KMS-11 (cell line): Measurements from ENCODE around the gene AHNAK2.

Source experiments
- H2AFZ ChIP-seq: fragments of 200-600 bp; sonication (generic); 2 replicates; pipeline ENCODE4 v1.6.1; 2016; ENCODE audit warnings: antibody characterized with exemption, mixed run types, low read depth
- H3K27ac ChIP-seq: fragments of 200-600 bp; sonication (generic); 2 replicates; pipeline ENCODE4 v1.6.1; 2016; ENCODE audit warnings: mild to moderate bottlenecking, mixed run types
- H3K27me3 ChIP-seq: fragments of 200-600 bp; sonication (generic); 2 replicates; pipeline ENCODE4 v1.6.1; 2017; ENCODE audit warnings: mild to moderate bottlenecking, low read depth, mixed run types, moderate library complexity; ENCODE audit not compliant: insufficient read depth
- H3K36me3 ChIP-seq: fragments of 200-600 bp; sonication (generic); 2 replicates; pipeline ENCODE4 v1.6.1; 2017; ENCODE audit warnings: mild to moderate bottlenecking, mixed run types; ENCODE audit not compliant: insufficient read depth
- H3K4me1 ChIP-seq: fragments of 200-600 bp; sonication (generic); 2 replicates; pipeline ENCODE4 v1.6.1; 2016; ENCODE audit warnings: mild to moderate bottlenecking, low read depth, mixed run types; ENCODE audit not compliant: poor library complexity, severe bottlenecking
- H3K4me2 ChIP-seq: fragments of 200-600 bp; sonication (generic); 2 replicates; pipeline ENCODE4 v1.7.0; 2016; ENCODE audit warnings: mild to moderate bottlenecking, mixed run types
- H3K4me3 ChIP-seq: fragments of 200-600 bp; sonication (generic); IDR thresholded peaks from 2 replicates; pipeline ENCODE4 v1.6.1; 2017; ENCODE audit warnings: low read depth, low read length, mixed read lengths; ENCODE audit not compliant: insufficient read depth
- H3K79me2 ChIP-seq: fragments of 200-600 bp; sonication (generic); 2 replicates; pipeline ENCODE4 v1.6.1; 2016; ENCODE audit warnings: low read depth, mixed run types; ENCODE audit not compliant: insufficient read depth
- H3K9ac ChIP-seq: fragments of 200-600 bp; sonication (generic); 2 replicates; pipeline ENCODE4 v1.6.1; 2016; ENCODE audit warnings: mild to moderate bottlenecking, mixed run types
- H4K20me1 ChIP-seq: fragments of 200-600 bp; sonication (generic); 2 replicates; pipeline ENCODE4 v1.6.1; 2016; ENCODE audit warnings: mild to moderate bottlenecking, mixed run types; ENCODE audit not compliant: insufficient read depth
- CTCF ChIP-seq: fragments of 200-600 bp; sonication (generic); conservative IDR thresholded peaks from 2 replicates; pipeline ENCODE4 v1.6.1; 2017; ENCODE audit warnings: low read depth, mild to moderate bottlenecking, antibody characterized with exemption, low read length, moderate library complexity, mixed read lengths

Gene AHNAK2

DNA sequence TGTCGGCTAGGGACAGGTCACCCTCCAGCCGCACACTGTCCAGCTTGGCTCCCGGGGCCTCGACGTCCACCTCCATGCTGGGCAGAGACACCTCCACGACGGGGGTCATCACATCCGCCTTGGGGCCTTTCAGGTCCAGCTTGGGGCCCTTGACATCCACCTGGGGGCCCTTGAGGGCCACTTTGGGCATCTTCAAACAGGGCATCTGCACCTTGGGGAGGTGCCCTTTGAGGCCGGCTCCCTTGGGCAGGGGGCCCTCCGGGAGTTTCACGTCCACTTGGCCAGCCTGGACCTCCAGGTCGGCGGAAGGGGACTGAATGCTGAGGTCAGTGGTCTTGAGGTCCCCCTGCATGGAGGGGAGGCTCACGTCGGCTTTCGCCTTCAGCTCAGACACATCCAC, 35.6 kb downstream of the AHNAK2 start:
- no peak overlapping the region for H3K9ac ChIP-seq
- no peak overlapping the region for H3K4me2 ChIP-seq
- H3K79me2 ChIP-seq: no peaks in the 10 kb centered on the region
- peaks cover 12% of the 10 kb centered on the region; the same call in 1 of the 2 replicates for H3K27me3 ChIP-seq
- no peak overlapping the region for H3K4me3 ChIP-seq
- no peak overlapping the region for H3K27ac ChIP-seq
- TF ChIP-seq CTCF: no peak
- no peaks in the 10 kb centered on the region for H3K4me1 ChIP-seq
- H2AFZ ChIP-seq: no peak overlapping the region
- no peaks in the 10 kb centered on the region for H4K20me1 ChIP-seq
- H3K36me3 ChIP-seq: no peaks in the 10 kb centered on the region

DNA sequence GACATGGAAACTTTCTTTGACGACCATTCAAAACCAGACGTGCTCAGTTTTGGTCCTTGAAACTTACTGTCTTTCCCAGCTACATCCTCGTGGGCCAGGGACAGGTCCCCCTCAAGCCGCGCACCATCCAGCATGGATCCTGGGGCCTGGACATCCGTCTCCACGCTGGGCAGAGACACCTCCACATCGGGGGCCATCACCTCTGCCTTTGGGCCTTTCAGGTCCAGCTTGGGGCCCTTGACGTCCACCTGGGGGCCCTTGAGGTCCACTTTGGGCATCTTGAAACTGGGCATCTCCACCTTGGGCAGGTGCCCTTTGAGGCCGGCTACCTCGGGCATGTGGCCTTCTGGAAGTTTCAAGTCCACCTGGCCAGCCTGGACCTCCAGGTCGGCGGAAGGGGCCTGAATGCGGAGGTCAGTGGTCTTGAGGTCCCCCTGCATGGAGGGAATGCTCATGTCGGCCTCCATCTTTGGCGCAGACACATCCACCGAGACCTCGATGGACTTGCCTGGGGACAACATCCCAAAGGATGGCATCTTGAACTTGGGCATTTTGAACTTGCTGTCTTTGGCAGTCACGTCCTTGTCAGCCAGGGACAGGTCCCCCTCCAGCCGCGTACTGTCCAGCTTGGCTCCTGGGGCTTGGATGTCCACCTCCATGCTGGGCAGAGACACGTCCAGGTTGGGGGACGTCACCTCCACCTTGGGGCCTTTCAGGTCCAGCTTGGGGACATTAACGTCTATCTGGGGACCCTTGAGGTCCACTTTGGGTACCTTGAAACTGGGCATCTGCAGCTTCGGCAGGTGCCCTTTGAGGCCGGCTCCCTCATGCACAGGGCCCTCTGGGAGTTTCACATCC, 36.4 kb downstream of the AHNAK2 start:
- no peaks in the 10 kb centered on the region for H3K36me3 ChIP-seq
- no peak overlapping the region for H3K4me2 ChIP-seq
- H3K27me3 ChIP-seq: peaks cover 12% of the 10 kb centered on the region; the same call in 1 of the 2 replicates
- H4K20me1 ChIP-seq: no peaks in the 10 kb centered on the region
- H3K4me3 ChIP-seq: no peak overlapping the region
- H3K27ac ChIP-seq: no peak overlapping the region
- H3K4me1 ChIP-seq: no peaks in the 10 kb centered on the region
- H3K79me2 ChIP-seq: no peaks in the 10 kb centered on the region
- H2AFZ ChIP-seq: no peak overlapping the region
- no peak for TF ChIP-seq CTCF
- H3K9ac ChIP-seq: no peak overlapping the region

- Histone ChIP-seq H3K36me3 (no peaks in the 10 kb centered on the region), H3K79me2 (no peaks in the 10 kb centered on the region), H3K27me3 (peaks cover 12% of the 10 kb centered on the region; the same call in 1 of the 2 replicates), H3K9ac (no peak overlapping the region), H3K27ac (no peak overlapping the region), H2AFZ (no peak overlapping the region), H3K4me2 (no peak overlapping the region), H3K4me3 (no peak overlapping the region), H4K20me1 (no peaks in the 10 kb centered on the region), H3K4me1 (no peaks in the 10 kb centered on the region)
- TF ChIP-seq CTCF: no peak
Observed at GRCh38 chr14:104940526-104941150, 37.5 kb downstream of the AHNAK2 start.

DNA sequence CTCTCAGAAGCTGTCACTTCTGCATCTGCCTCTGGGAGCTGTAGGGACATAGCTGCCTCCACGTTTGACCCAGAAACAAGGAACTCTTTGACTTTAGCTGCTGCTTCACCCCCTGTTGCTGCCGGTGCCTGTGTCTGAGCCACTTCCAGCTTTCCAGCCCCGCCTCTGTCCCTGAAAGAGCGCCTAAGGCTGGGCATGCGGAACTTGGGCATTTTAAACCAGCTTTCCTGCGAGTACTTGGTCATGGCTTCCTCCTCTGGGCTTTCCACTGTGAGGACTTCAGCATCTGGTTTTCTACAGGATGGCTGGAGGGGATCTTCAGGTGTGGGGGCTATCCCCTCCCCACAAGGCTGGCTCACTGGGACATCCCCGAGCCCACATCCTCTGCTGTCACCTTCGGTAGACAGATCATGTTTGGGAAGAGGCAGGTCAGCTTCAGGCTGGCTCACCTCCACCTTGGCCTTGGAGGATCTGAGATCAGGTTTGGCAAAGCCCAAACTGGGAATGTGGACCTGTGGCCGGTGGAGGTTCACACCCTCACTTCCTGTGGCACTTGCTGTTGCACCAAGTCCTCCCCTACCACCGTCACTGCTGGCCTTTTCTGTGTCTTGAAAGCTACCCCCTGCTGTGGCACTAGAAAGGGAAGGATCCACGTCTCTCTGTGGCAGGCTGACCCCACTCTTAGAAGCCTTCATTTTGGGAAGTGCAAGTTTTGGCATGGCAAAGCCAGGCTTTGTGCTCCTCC, 38.3 kb downstream of the AHNAK2 start:
- H4K20me1 ChIP-seq: no peaks in the 10 kb centered on the region
- no peak overlapping the region for H3K9ac ChIP-seq
- TF ChIP-seq CTCF: no peak
- H3K4me3 ChIP-seq: no peak overlapping the region
- H3K79me2 ChIP-seq: no peaks in the 10 kb centered on the region
- no peaks in the 10 kb centered on the region for H3K36me3 ChIP-seq
- peaks cover 12% of the 10 kb centered on the region; the same call in 1 of the 2 replicates for H3K27me3 ChIP-seq
- no peak overlapping the region for H2AFZ ChIP-seq
- H3K4me1 ChIP-seq: no peaks in the 10 kb centered on the region
- H3K4me2 ChIP-seq: no peak overlapping the region
- H3K27ac ChIP-seq: no peak overlapping the region
